ENCODE results near the gene PLIN5. TPM values are rescaled to one million over a fixed set of nuclear protein-coding genes. Genes with fewer than 3 reads are reported as not detected.

The PLIN5 gene
- total RNA-seq, 1 experiment from 2014 or later, result 3.9 TPM

DNA sequence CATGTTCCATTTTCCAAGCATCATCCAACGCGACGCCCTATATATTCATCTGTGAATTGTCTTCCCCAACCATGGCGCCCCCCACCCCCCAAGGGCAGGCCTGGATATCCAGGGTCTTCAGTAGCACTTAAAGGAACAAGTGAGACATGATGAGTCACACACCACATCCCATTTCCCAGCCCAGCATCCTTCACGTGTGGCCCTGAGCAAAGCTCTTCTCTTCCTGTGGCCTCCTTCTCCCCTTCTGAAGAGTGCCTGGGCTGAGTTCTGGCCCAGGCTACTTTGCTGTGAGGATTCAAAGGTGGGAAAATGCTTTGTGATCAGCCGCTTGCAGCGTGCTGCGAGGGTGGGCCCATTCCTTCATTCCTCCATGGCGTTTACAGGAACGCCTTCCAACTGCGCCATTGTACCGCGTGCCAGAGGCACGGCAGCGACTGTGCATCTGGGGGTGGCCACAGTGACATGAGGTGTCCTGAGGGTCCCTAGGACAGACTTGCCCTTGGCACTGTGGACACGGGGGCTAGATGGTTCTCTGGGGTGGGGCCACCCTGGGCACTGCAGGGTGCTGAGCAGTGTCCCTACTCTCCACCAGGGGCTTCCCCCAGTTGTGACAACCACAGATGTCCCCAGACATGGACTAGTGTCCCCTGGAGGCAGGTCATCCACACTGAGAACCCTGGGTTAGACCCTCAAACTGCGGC is 28.4 kb downstream of the PLIN5 start:
- Histone ChIP-seq H2BK120ac (ENCODE audit: low read depth, low read length, poor library complexity, severe bottlenecking) (no peak overlapping the region), H2BK5ac (ENCODE audit: insufficient read length, low read length) (no peak overlapping the region), H3K79me2 (ENCODE audit: insufficient read depth, low read length) (no peaks in the 10 kb centered on the region), H2BK20ac (ENCODE audit: low read depth, low read length, poor library complexity, severe bottlenecking) (no peak overlapping the region), H2AFZ (ENCODE audit: low read length) (no peak overlapping the region), H4K91ac (ENCODE audit: insufficient read length, low read depth, low read length) (no peak overlapping the region), H2AK5ac (ENCODE audit: insufficient read length, low read length) (no peak overlapping the region), H2BK15ac (ENCODE audit: low read depth, low read length) (no peak overlapping the region), H3T11ph (ENCODE audit: low read length) (no peak overlapping the region), H3K23me2 (ENCODE audit: insufficient read length, low read depth, low read length, poor library complexity, severe bottlenecking) (peaks cover 2% of the 10 kb centered on the region), H3K4me2 (ENCODE audit: insufficient read depth, insufficient read length, low read length) (no peak overlapping the region), H3K9ac (ENCODE audit: extremely low read depth, insufficient read length, low read length) (no peak overlapping the region), H3K27ac (ENCODE audit: insufficient read length, low read depth, low read length) (no peak overlapping the region), H3K56ac (ENCODE audit: insufficient read length, low read depth, low read length) (no peak overlapping the region), H3K79me1 (ENCODE audit: insufficient read depth, low read depth, low read length, poor library complexity, severe bottlenecking) (no peaks in the 10 kb centered on the region), H4K5ac (ENCODE audit: insufficient read length, low read depth, low read length) (no peak overlapping the region), H3K14ac (ENCODE audit: insufficient read depth, low read length) (no peak overlapping the region), H4K20me1 (ENCODE audit: control insufficient read depth, insufficient read depth, insufficient read length) (no peaks in the 10 kb centered on the region), H4K8ac (replicated peaks; ENCODE audit: insufficient read length, low read depth, low read length) (no peak overlapping the region), H3K27me3 (ENCODE audit: insufficient read depth, low read length) (no peaks in the 10 kb centered on the region), H3K4ac (ENCODE audit: low read depth, low read length) (no peak overlapping the region), H3K9me3 (ENCODE audit: control insufficient read depth, low read depth, low read length) (no peaks in the 10 kb centered on the region), H3K4me1 (ENCODE audit: insufficient read depth, low read length) (no peaks in the 10 kb centered on the region), H3K23ac (ENCODE audit: insufficient read length, low read depth, low read length) (no peak overlapping the region), H2BK12ac (ENCODE audit: insufficient read length, low read depth, low read length) (no peak overlapping the region), H3K18ac (ENCODE audit: insufficient read length, low read depth, low read length) (no peak overlapping the region)
- no peak overlapping the region for H3K27ac Mint-ChIP-seq
- no peak overlapping the region for H3K4me3 Mint-ChIP-seq
- no peaks in the 10 kb centered on the region for H3K4me1 Mint-ChIP-seq
- no peaks in the 10 kb centered on the region for H3K9me3 Mint-ChIP-seq
- H3K36me3 Mint-ChIP-seq (ENCODE audit: insufficient read depth in 1 of 3, low read depth in 3 of 3), result peaks cover 10 to 37% (median 28%) of the 10 kb centered on the region in 3 experiments; a peak in 6 of 7 replicates
- DNase-seq, result no peak
- H3K27me3 Mint-ChIP-seq (ENCODE audit: low read depth), result peaks cover 48% of the 10 kb centered on the region
- WGBS (ENCODE audit: extremely low coverage, insufficient read length, low lambda C conversion rate), result no CpG with 5 or more reads among the region's 17 CpGs
- TF ChIP-seq CTCF (conservative IDR thresholded peaks at IDR 0.05), result peak; percentile 28; the same call in 1 of the 3 replicates
